IPS DF 4.7 (cell line): ENCODE measurements around the gene KCNMB2.
"Not testable (repeated sequence)": the region's sequence is repeated elsewhere in the genome, so short reads cannot be mapped to it uniquely, and the experiment has no call there.

Experiments used
- DNase-seq: peaks from one replicate; pipeline ENCODE4 v3.0.0-alpha.2; 2013; ENCODE audit warnings: low spot score; ENCODE audit errors: extremely low read depth

KCNMB2 gene

DNA sequence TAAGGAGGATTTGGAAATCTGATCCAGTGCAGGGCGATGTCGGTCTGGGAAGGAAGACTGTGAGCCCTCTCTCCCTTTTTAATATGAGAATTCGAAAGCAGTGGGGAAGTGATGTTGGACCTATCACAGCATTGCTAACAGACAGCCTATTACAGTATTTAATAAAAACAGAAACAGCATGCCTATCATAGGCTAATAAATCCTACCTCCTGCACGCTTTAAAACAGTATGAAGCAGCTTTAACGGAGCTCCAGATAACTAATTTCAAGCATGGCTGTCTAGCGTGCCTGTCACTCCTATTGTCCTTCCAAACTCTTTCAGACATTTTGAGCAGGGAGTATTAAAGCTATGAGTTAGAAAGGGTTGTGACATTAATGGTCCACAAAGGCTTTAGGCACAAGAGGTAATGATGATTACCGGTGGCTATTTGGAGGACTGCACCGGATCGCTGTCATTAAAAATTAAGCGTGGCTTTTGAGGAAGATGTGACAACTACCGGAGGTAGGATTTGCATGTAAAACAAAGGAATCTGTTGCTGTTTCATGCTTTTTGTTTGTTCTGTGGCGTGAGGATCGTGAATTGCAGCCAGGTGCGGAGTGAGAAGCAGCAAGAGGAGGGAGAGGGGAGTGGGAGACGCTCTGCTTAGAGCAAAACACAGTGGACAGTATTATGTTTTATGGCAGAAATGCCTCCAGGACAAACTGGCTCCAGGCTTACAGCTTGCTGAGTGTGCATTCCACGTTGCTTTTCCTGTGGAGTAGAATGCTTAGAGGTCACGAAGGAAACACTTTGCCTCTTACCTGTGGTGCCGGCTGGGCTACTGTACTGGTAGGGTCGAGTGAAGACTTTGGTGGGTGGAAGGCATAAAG, at the start of gene KCNMB2:
TSS of gene KCNMB2 (plus strand) at position 226 of the 869 bp plus-strand sequence.
- no peak for DNase-seq

DNA sequence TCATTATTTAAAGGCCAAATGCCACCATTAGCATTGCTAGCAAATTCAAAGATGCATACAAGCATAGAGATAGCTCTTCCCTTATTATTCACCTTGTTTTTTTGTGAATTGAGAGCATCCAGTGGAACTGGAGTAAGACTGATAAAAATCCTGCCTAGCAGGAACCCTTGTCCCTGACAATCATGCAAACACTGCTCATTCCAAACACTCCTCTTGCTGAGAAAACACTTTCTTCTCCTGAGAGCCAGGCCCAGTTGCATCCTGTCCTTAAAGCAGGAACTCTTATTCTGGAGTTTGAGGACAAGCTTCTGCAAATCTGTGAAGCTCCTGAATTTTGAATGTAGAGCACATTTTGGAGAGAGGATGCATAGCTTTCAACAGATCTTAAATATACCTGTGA, 49.3 kb upstream of the KCNMB2 start:
- no peak for DNase-seq

DNA sequence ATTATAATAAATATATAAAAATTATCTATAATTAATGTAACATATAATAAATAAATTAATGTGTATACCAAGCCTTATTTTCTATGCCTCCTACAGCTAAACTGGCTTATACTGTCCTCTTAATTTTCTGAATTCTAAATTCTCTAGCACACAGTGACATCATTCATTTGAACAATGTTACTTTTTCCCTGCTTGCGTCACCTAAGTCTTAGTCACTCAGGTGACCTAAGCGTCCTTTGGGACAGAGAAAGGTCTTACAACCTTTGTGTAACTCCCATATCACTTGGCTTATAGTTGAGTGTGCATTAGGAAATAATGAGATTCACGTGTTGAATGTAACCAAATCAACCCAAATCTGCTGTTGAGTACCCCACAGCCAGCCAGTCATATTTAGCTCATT, 48.5 kb upstream of the KCNMB2 start:
- no peak for DNase-seq

DNA sequence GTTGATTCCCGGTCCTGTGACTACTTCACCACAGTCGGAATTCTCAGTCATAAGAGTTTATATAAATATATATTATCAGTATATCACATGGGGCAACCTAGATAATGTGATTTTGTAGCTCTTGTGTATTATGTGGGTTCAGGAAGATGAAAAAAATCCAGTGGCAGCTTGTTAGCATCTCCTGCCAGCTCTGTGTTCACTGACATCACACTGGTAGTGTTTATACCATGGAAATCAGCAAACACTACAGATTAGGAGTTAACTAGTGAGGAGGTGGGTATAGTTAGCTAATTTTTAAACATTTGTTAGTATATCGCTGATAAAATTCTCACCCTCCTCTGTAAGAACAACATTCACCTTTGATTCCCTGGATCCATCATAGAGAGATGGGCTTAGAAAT, 44.5 kb upstream of the KCNMB2 start:
- no peak for DNase-seq

DNA sequence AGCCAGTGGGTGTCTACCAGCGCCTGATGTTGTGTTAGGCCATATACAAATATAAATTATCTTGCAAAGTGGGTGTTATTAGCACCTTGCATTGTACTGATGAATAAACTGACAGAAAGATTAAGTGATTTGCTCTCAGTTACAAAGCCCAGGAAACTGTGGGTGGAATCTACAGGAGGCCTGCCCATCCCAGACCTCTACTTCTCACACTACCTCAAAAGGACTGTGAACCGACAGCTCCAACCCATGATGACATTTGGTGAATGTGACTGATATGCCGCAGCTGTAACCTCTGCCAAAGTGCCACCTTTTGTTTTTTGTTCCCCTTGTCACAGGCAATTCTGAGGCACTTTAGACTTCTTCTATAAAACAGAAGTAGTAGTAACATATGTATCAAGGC, 43.7 kb upstream of the KCNMB2 start:
- DNase-seq: no peak

DNA sequence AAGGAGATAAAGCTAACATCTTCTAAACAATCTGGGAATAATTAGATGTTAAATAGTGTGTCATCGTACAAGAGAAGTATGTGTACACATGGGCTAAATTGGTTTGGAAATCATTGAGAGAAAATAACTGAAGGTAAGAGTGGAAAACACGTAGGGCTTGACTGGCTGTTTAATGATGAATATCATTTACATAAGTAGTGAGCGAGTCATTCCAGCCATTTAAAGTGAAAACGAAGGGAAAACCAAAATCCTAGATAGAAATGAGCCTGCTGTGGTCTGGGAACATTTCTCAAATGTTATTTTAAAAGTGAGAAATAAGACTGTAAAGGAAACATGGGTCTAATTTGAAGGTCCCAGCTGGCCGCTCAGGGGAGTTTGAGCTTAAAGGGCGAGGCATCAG, 41.9 kb upstream of the KCNMB2 start:
- no peak for DNase-seq

DNA sequence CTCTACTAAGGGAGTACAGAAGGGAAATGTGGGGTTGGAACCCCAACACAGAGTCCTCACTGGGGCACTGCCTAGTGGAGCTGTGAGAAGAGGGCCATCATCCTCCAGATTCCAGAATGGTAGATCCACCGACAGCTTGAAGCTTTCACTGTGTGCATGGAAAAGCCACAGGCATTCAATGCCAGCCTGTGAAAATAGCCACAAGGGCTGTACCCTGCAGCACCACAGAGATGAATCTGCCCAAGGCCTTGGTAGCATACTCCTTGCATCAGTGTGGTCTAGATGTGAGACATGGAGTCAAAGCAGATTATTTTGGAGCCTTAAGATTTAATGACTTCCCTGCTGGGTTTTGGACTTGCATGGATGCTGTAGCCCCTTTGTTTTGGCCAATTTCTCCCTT, 39.3 kb upstream of the KCNMB2 start:
- no peak for DNase-seq

DNA sequence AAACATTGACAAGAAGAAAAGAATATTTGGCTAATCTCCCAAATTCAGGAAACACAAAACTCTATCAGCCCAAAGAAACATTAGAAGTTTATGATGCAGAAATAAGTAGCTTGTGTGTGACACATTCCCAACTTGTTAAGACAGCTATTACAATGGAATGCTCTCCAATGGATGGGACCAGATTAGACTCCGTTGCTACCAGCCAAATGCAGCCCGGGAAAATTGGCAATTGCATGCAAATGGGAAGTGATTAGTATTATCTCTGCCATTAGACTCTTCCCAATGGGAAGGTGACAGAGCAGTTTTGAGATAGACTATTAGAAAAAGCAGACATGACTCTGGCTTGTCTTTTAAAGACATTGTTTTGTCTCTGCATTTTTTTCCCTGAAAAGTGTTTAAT, 37.4 kb upstream of the KCNMB2 start:
- DNase-seq: no peak

DNA sequence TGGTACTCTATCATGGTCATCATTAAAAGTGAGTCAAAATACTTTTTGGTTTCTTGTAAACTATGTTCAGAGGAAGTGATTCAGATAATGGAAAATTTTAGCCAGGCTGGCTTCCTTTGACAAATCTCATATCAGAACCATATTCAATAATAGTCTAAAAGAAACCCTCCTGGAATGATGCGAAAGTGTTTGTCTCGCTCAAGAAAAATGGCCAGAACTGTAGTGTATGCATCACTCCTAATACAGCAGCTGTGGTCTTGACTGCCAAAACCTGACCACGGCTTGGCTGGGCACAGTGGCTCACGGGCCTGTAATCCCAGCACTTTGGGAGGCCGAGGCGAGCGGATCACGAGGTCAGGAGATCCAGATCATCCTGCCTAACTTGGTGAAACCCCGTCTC, 35.6 kb upstream of the KCNMB2 start:
- no peak for DNase-seq

DNA sequence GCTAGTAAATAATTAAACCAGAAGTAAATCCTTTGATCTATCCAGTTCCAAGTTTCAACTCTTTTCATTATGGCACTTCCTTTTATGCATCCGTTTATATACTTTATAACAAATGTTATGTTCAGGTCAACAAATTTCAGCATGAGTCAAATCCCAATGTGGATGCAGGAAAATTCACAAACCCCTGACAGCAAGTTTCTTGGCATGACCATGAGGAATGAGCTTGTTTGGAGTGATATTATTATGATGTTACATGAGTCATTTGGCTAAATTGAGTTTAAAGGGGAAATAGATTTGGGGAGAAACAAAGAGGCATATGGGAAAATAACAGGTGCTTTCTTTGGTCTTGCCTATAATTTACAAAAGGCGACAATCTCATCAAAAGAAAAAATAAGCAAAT, 32.1 kb upstream of the KCNMB2 start:
- no peak for DNase-seq

DNA sequence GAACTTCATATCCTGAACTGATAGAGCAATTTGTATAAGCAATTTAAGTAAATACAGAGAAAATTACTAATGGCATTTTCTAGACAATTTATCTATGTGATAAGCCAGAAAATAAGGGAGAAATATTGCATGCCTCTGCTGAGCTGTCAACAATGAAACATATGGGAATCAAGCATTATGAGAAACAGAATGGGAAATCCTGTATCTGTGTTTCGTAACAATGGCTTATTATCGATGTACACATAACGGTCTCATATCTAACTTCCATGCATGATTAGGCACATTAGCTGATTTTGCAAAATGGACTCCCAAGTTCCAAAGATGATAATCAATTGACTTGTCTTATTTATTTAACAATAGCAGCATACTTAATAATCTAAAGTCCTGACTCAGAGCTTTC, 30.4 kb upstream of the KCNMB2 start:
- DNase-seq: no peak

DNA sequence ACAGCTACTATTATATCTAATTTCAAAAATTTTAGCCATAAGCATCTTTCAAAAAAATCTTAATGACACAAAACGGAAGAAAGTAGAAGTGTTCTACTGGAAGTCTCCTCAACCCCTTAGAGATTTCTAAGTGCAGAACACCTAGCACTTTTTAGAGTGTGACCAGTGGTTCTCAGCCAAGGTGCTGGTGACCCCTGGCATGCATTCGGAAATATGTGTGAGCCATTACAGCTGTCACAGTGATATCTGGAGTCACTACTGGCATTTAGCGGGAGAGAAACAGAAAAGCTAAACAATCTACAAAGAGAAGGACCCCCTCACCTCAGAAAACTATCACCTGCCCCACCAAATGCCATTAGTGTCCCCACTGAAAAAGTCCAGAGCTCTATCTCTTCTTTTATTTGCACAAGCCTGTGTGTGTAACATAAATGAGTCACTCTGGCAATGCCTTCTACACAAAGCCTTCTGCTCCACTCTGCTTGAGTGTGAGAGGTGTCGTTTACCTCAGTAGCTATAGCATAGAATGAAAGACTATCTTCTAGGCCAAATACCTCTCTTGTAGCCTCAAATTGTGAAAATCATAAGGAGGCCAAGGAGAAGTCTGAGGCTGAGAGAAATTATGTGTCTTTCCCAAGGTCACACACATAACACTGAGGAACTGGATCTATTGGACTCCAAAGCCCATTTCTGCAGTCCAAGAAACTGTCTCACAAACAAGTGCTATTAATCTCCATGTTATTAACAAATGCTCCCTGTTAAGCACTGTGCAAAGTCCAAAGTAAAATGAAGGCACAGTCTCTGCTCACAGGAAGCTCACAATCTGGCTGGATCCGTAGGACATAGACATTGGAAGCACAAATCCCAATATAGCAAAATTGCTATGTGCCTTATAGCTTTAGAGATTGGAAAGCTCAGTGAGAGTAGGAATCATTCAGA, 28.5 kb upstream of the KCNMB2 start:
- DNase-seq: no peak

DNA sequence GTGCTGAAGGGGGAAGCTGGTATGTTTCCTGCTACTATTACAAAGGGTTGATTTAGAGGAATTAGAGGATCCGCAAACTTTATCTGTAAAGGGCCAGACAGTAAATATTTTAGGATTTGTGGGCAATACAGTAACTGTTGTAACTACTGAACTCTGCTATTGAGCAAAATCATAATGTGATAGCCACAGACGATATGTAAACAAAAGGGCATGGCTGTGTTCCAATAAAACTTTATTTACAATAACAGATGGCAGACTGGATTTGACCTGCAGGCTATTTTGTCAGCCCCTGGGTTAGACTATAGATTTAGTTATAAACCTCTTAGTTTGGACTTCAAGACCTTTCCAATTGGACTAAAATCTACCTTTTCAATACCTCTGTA, 27.8 kb upstream of the KCNMB2 start:
- DNase-seq: no peak

DNA sequence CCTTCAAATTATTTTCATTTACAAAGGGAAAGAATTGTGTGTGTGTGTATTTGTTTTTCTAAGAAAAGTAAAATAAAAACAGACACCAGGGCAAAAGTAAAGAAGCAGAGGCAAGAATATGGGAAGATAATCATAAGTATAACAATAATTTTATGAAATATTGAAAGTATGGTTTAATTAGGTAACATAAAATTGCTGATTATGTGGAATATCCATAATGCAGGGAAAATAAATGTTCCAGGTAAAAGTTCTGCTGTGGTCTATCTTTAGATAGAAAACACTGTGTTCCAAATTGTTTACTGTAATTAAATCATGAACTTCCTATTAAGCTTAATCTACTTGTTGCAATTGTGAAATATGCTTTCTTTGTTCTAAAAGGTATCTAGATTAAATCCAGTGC, 25.7 kb upstream of the KCNMB2 start:
- DNase-seq: no peak

DNA sequence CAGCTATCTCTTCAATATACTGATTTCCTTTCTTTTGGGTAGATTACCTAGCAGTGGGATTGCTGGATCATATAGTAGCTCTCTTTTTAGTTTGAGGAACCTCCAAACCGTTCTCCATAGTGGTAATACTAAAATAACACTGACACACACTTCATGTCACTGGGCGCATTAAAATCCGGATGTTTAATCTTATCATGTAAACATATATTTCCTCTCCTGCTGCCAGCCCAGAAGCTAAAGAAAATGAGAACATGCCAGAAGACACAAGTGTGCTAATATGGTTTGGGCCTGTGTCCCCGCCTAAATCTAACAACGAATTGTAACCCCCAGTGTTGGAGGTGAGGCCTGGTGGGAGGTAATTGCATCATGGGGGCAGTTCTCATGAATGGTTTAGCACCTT, 23.6 kb upstream of the KCNMB2 start:
- DNase-seq: no peak

DNA sequence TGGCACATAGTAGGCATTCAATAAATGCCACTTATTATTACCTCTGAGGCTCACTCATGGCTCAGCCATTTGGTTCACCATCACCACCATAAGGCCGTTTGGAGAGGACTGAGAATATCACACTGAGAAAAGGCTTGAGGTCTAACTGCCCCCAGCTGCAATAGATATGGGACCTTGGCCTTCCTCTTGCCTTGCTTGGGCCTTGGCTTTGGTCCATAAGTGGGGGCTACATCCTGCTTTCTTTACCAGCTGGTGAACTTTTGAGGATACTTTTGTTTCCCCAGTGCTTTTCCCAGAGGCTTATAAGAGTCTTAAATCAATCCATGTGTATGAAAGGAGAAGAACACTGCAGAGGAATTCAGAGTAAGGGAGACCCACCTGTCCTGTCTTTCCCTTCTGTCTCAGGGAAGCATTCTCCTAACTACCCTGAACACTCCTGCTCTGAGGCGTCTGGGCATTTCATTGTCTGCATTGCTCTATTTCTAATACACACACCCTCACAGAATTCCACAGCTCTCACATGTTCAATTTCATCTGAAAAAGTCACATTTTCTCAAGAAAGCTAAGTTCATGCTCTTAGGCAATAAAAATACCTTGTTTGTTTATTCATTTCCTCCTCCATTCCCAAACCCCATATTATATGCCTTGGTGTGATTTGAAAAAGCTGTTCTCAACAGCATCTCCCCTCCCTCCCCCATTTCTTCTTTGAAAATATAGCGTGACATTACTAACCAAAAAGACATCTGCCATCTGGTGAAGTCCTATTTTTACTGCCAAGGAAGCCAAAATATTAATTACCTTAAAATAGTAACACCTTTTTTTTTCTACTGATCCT, 22.5 kb upstream of the KCNMB2 start:
- no peak for DNase-seq

DNA sequence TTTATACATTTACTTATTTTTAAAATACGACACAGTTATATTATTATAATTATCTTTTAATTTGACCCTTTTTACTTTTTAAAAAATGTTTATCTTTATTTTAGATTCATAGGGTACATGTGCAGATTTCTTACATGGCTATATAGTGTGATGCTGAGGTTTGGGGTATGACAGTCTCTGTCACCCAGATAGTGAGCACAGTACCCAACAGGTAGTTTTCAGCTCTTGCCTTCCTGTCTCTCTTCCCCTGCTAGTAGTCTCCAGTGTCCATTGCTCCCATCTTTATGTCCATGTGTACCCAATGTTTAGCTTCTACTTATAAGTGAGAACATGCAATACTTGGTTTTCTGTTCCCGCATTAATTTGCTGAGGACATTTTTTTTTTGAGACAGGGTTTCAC, 21.8 kb upstream of the KCNMB2 start:
- no peak for DNase-seq

DNA sequence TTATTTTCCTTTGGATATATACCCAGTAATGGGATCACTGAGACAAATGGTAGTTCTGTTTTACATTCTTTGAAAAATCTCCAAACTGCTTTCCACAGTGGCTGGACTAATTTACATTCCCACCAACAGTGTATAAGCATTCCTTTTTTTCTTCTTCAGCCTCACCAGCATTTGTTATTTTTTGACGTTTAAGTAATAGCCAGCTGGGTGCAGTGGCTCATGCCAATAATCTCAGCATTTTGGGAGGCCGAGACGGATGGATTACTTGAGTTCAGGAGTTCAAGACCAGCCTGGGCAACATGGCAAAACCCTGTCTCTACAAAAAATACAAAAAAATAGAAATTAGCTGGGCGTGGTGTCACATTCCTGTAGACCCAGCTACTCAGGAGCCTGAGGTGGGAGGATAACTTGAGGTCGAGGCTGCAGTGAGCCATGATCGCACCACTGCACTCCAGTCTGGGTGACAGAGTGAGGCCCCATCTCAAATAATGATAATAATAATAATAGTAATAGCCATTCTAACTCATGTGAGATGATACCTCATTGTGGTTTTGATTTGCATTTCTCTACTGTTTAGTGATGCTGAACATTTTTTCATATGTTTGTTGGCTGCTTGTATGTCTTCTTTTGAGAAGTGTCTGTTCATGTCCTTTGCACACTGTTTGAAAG, 21.0 kb upstream of the KCNMB2 start:
- DNase-seq: not testable (repeated sequence)

DNA sequence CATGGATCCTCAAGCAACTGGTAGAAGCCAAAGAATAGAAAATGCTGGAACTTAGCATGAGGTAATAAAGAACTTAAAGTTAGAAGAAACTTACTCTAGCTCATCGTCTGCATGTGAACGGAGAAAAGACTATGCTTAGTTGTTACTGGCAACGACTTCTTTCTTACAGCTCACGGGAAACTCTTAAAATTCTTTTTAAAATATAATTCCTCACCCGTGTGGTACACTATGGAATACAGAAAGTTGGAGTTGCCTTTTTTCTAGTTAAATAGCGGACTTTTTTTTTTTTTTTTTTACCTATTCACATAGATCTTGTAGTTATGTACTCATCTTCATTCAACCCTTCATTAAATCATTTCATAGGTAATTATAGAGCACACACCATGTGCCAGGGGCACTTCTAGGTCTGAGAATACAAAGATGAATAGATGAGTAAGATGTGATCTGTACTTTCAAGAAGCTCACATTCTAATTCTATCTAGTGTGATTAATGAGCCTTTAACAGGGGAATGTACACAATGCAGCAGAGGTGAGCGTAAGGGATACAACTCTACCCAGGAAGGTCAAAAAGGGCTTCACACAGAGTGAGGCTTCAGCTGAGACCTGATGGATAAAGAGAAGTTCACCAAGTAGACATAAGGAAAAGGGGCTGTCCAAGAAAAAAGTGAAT, 18.4 kb upstream of the KCNMB2 start:
- DNase-seq: no peak

DNA sequence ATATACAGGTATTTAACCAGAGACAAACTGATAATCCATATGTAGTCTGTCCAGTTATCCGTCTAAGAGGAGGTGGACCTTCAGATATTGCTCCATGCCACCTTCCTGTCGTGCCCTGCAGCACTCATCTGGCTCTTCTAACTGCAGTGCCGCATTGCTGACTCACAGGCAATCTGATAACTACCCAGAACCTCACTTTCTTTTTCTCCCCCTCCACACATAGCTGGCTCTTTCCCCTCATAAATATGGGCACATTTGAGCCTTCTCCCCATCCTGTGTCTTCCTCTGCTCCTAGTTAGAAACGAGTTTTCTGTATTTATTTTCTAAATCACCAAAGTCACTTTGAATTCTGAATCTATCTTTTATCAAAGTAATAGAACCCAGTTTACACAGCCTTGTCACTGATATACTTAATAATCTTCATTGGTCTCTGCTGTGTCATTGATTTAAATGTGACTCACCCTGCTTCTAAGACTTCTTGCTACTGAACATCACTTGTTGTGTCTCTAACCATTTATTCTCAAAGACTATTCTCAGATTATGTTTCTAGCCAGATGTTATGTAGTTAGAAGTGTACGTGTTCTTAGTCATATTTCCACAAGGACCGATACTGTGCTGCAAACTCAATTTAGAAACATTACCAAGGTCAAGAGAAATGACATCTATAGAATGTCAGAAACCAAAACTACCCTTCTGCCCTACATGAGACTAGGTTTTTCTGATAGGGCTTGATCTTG, 17.4 kb upstream of the KCNMB2 start:
- DNase-seq: no peak
